GM18873 (cell line): Measurements from ENCODE around the gene AP1B1.

ENCODE experiments used
- ATAC-seq: cut with Tn5 transposase; IDR thresholded peaks from one replicate; pipeline ENCODE4 v1.9.1; 2021; ENCODE audit warnings: mild to moderate bottlenecking, moderate library complexity, moderate number of reproducible peaks; ENCODE audit not compliant: unreplicated experiment, low FRiP score

AP1B1 gene

GRCh38 chr22:29302681-29303465, 85.5 kb downstream of the AP1B1 start:
- no peak for ATAC-seq

- ATAC-seq: no peak
These were observed 86.0 kb downstream of the AP1B1 start for GRCh38 chr22:29302402-29302680.

GRCh38 chr22:29301716-29302401, 86.5 kb downstream of the AP1B1 start:
- no peak for ATAC-seq

- no peak for ATAC-seq
These were observed 87.4 kb downstream of the AP1B1 start for GRCh38 chr22:29300807-29301601.

GRCh38 chr22:29300467-29300806, 87.9 kb downstream of the AP1B1 start:
- no peak for ATAC-seq

- ATAC-seq: no peak
These were observed 89.1 kb downstream of the AP1B1 start for GRCh38 chr22:29299136-29299900.

- no peak for ATAC-seq
These were observed 89.7 kb downstream of the AP1B1 start for GRCh38 chr22:29298641-29299040.

GRCh38 chr22:29292379-29292778, 96.0 kb downstream of the AP1B1 start:
- ATAC-seq: no peak

GRCh38 chr22:29291215-29291614, 97.2 kb downstream of the AP1B1 start:
- ATAC-seq: no peak

- no peak for ATAC-seq
These were observed 98.3 kb downstream of the AP1B1 start for GRCh38 chr22:29290061-29290460.

GRCh38 chr22:29288837-29289236, 99.5 kb downstream of the AP1B1 start:
- ATAC-seq: no peak

GRCh38 chr22:29284196-29284595, 104.2 kb downstream of the AP1B1 start:
- no peak for ATAC-seq

GRCh38 chr22:29277927-29278326, 110.4 kb downstream of the AP1B1 start:
- no peak for ATAC-seq
